Stimulated activated memory B cell treated with anti-CD40 and anti-IgM and Interleukin-4, amounts not matched to agents 10 μg/mL and 1 μg/mL and 100 μg/mL, for 72 hours (primary cell): ENCODE measurements around the gene PRKAA1.

Source experiments
- ATAC-seq: fragments of 150-1000 bp; cut with Tn5 transposase; 2 replicates; pipeline ENCODE4 v1.10.0; 2021
- H3K27ac Mint-ChIP-seq: one replicate; pipeline ENCODE4 v1.8.0; 2022; ENCODE audit warnings: mild to moderate bottlenecking, mixed read lengths
- H3K27me3 Mint-ChIP-seq: one replicate; pipeline ENCODE4 v1.8.0; 2022; ENCODE audit warnings: mixed read lengths
- H3K36me3 Mint-ChIP-seq: one replicate; pipeline ENCODE4 v1.8.0; 2022; ENCODE audit warnings: mixed read lengths
- H3K4me1 Mint-ChIP-seq: one replicate; pipeline ENCODE4 v1.8.0; 2022; ENCODE audit warnings: mixed read lengths
- H3K4me3 Mint-ChIP-seq: one replicate; pipeline ENCODE4 v1.8.0; 2022; ENCODE audit warnings: mild to moderate bottlenecking, moderate library complexity, mixed read lengths
- H3K9me3 Mint-ChIP-seq: one replicate; pipeline ENCODE4 v1.8.0; 2022; ENCODE audit warnings: mixed read lengths

PRKAA1 gene

DNA sequence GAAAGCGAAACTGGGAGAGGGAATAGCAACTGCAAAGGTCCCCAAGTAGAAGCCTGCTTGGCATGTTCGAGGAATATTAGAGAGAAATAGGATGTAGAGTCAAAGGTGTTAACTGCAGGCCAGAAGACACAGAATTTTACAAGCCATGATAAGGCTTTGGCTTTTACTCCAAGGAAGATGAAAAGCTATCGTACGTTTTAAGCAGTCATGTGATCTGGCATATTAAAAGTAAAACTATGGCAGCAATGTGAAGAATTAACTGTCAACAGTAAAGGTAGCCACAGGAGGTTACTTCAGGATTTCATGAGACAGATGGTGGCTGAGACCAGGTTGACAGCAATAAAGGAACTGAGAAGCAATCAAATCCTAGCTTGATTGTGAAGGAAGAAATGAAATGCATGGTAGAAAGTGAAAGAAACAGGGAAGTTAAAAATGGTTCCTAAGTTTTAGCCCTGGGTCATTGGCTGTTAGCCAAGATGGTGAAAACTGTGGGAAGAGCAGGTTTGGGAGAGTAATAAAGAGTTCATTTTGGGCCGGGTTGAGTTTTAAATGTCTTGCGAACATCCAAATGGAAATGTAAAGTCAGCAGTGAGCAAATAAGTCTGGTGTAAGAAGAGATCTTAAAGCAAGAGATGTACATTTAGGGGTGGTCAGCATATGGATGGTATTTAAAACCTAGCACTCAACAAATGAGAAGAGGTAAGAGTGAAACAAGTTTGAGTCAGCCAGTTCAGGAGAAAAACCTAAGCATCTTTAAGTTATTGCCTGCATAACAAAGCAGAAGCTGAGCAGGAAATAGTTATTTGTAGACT, 22.1 kb downstream of the PRKAA1 start:
- Mint-ChIP-seq H3K4me1 (peaks cover 17% of the 10 kb centered on the region), H3K9me3 (no peaks in the 10 kb centered on the region), H3K4me3 (no peak overlapping the region), H3K27me3 (no peaks in the 10 kb centered on the region), H3K27ac (peak overlapping the region; percentile 5), H3K36me3 (peaks cover 33% of the 10 kb centered on the region)
- ATAC-seq = no peak

DNA sequence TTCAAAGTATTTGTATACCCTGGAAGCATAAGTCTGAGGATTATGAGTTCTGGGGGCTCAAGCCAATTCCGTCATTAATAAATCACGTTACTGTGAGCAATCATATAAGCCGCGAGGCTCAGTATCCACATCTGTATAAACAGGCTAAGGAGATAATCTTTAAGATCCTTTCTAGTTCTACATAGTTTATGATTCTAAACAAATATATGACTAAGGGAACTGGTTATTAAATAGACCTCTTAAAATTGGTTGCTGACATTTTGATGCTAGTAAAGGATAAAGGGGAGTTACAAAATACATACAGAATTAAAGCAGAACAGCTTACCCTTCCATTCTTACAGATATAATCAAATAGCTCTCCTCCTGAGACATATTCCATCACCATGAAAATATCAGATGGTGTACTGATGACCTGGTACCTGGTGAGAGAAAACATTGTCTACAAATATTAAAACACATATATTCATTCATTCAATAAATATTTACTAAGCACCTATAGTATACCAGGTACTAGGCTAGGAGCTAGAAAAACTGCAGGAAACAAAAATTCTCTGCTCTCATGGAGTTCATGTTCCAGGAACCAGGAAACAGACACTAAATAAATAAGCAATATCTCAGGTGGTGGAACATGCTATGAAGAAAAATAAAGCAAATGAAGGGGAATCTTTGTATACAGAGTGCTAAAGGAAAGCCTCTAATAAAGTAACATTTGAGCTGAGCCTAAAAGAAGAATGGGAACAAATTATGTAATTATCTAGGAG, 22.9 kb downstream of the PRKAA1 start:
- Mint-ChIP-seq H3K4me1 (peaks cover 13% of the 10 kb centered on the region), H3K27ac (peak overlapping the region; percentile 5), H3K27me3 (no peaks in the 10 kb centered on the region), H3K9me3 (no peaks in the 10 kb centered on the region), H3K4me3 (no peak overlapping the region), H3K36me3 (peaks cover 37% of the 10 kb centered on the region)
- no peak for ATAC-seq

DNA sequence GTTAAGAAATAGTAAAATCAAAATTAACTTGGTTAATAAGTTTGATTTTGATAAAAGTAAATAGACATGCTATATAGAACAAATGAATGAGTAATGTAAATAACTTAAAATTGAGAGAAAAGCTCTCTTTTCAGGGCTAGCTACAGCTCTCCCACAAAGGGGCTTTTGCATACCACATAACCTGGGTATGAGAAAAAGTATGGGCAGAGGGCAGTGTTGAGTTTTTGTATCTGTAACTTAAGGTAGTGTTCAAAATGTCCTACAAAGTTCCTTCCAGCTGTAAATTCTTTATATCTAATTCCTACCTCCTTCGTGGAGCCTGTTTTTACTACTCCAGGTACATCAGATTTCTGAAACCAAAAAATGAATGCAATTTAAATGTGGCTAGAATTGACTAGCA, 23.6 kb downstream of the PRKAA1 start:
- peaks cover 13% of the 10 kb centered on the region for H3K4me1 Mint-ChIP-seq
- H3K4me3 Mint-ChIP-seq = no peak overlapping the region
- H3K9me3 Mint-ChIP-seq = no peaks in the 10 kb centered on the region
- no peak for ATAC-seq
- H3K27ac Mint-ChIP-seq = no peak overlapping the region
- H3K27me3 Mint-ChIP-seq = no peaks in the 10 kb centered on the region
- peaks cover 37% of the 10 kb centered on the region for H3K36me3 Mint-ChIP-seq

DNA sequence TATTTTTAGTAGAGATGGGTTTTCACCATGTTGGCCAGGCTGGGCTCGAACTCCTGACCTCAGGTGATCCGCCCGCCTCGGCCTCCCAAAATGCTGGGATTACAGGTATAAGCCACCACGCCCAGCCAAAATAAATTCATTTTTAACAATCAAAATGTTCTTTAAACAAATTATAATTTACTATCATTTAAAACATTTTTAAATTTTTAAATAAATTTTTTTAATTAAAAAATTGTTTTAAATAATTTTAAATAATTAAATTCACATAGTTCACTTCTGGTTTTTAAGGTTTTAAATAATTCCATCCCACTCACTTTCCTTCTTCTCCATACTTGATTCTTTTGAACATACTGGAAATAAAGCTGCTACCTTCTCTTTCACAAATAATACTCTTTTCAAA, 27.4 kb downstream of the PRKAA1 start:
- Mint-ChIP-seq H3K9me3 (no peaks in the 10 kb centered on the region), H3K36me3 (peaks cover 30% of the 10 kb centered on the region), H3K27me3 (no peaks in the 10 kb centered on the region), H3K4me1 (peaks cover 2% of the 10 kb centered on the region), H3K27ac (no peak overlapping the region), H3K4me3 (no peak overlapping the region)
- no peak for ATAC-seq

GRCh38 chr5:40762705-40763104, 35.5 kb downstream of the PRKAA1 start:
- Mint-ChIP-seq H3K9me3 (no peaks in the 10 kb centered on the region), H3K4me3 (no peak overlapping the region)
- no peak for ATAC-seq

DNA sequence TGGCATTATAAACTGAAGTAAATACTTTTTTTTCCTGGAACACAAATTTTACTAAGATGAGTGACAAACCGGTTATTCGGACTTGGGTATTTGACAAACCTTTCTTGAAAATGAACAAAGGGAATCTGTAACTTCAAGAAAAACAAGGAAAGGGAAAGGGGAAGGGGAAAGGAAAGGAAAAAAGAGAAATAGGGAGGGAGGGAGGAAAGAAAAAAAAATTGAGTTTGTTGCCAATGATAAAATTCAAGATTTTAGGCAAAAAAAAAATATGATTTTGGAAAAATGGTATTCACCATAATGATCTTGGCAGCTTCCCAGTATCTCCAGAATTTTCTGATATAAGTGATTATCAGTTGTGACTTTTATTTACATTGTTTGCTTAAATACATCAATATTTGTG, 40.8 kb downstream of the PRKAA1 start:
- Mint-ChIP-seq H3K36me3 (peaks cover 14% of the 10 kb centered on the region), H3K27ac (no peak overlapping the region), H3K4me3 (no peak overlapping the region), H3K4me1 (no peaks in the 10 kb centered on the region), H3K27me3 (no peaks in the 10 kb centered on the region), H3K9me3 (no peaks in the 10 kb centered on the region)
- ATAC-seq = no peak

More at GRCh38 chr5:40762705-40763104, 35.5 kb downstream of the PRKAA1 start:
- Mint-ChIP-seq H3K4me1 (no peaks in the 10 kb centered on the region), H3K36me3 (peaks cover 26% of the 10 kb centered on the region), H3K27me3 (no peaks in the 10 kb centered on the region), H3K27ac (no peak overlapping the region)

GRCh38 chr5:40755407-40756365, 42.5 kb downstream of the PRKAA1 start, which contains the start of gene TTC33:
Gene TTC33 (minus strand): TSS chr5:40755961. CDS start chr5:40747018, 8,943 bp downstream.
- no peak within 1 kb of the TSS for H3K4me3 Mint-ChIP-seq

GRCh38 chr5:40755093-40755406, 43.1 kb downstream of the PRKAA1 start:
- Mint-ChIP-seq H3K27me3 (no peaks in the 10 kb centered on the region), H3K36me3 (peaks cover 9% of the 10 kb centered on the region), H3K4me3 (no peak overlapping the region), H3K9me3 (no peaks in the 10 kb centered on the region), H3K27ac (no peak overlapping the region), H3K4me1 (peaks cover 8% of the 10 kb centered on the region)
- peak; percentile 85 for ATAC-seq

More at GRCh38 chr5:40755407-40756365, 42.5 kb downstream of the PRKAA1 start, which contains the start of gene TTC33:
- ATAC-seq = peak; percentile 98
- no peak within 1 kb of the TSS for H3K27ac Mint-ChIP-seq
- peaks cover 3% of the 10 kb centered on the region for H3K4me1 Mint-ChIP-seq
- H3K27me3 Mint-ChIP-seq = no peaks in the 10 kb centered on the region
- H3K9me3 Mint-ChIP-seq = no peaks in the 10 kb centered on the region
- H3K36me3 Mint-ChIP-seq = peaks cover 4% of the 10 kb centered on the region

DNA sequence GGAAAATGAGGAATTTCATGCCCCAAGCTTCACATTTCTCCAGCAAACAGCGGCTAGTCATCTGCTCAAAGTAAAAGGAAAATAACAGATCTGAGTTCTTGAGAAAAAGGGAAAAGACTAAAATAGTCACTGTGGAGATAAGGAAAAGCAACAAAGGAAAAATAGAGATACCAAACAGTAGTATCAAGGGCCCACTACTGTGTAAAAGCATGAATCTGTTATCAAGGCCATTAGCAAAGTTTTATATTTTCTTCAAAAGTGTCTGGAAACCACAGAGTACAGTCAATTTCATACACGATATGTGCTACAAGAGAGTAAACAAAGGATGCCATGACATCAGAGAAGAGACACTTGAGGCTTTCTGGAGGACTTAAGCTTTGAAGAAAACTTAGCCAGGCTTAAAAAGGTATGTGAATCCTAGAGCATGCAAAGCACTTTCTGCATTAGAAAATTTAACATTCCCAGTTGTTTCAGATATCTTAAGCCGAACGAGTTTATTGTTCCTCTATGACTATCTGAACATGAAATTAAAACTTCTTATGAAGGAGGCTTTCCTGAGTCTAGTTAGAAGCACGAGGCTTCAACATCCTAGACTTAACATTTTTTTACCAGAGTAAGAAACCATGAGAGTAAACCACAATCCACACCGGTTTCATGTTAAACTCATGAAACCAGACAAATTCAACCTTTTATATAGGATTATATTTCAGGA, 43.6 kb downstream of the PRKAA1 start:
- H3K36me3 Mint-ChIP-seq = peaks cover 9% of the 10 kb centered on the region
- H3K4me1 Mint-ChIP-seq = peaks cover 9% of the 10 kb centered on the region
- no peaks in the 10 kb centered on the region for H3K9me3 Mint-ChIP-seq
- ATAC-seq = no peak
- H3K27me3 Mint-ChIP-seq = no peaks in the 10 kb centered on the region
- no peak overlapping the region for H3K27ac Mint-ChIP-seq
- no peak overlapping the region for H3K4me3 Mint-ChIP-seq

GRCh38 chr5:40746703-40747102, 51.5 kb downstream of the PRKAA1 start:
- no peak overlapping the region for H3K4me3 Mint-ChIP-seq
- no peaks in the 10 kb centered on the region for H3K9me3 Mint-ChIP-seq
- H3K27ac Mint-ChIP-seq = no peak overlapping the region
- H3K36me3 Mint-ChIP-seq = peaks cover 31% of the 10 kb centered on the region
- no peak for ATAC-seq
- H3K27me3 Mint-ChIP-seq = no peaks in the 10 kb centered on the region
- H3K4me1 Mint-ChIP-seq = peaks cover 26% of the 10 kb centered on the region

GRCh38 chr5:40743771-40744170, 54.4 kb downstream of the PRKAA1 start:
- Mint-ChIP-seq H3K9me3 (peaks cover 9% of the 10 kb centered on the region), H3K4me3 (no peak overlapping the region), H3K36me3 (peaks cover 48% of the 10 kb centered on the region), H3K27me3 (no peaks in the 10 kb centered on the region), H3K4me1 (peaks cover 9% of the 10 kb centered on the region), H3K27ac (no peak overlapping the region)
- ATAC-seq = no peak

GRCh38 chr5:40738502-40738901, 59.7 kb downstream of the PRKAA1 start:
- H3K4me3 Mint-ChIP-seq = no peak overlapping the region
- H3K4me1 Mint-ChIP-seq = peaks cover 28% of the 10 kb centered on the region

DNA sequence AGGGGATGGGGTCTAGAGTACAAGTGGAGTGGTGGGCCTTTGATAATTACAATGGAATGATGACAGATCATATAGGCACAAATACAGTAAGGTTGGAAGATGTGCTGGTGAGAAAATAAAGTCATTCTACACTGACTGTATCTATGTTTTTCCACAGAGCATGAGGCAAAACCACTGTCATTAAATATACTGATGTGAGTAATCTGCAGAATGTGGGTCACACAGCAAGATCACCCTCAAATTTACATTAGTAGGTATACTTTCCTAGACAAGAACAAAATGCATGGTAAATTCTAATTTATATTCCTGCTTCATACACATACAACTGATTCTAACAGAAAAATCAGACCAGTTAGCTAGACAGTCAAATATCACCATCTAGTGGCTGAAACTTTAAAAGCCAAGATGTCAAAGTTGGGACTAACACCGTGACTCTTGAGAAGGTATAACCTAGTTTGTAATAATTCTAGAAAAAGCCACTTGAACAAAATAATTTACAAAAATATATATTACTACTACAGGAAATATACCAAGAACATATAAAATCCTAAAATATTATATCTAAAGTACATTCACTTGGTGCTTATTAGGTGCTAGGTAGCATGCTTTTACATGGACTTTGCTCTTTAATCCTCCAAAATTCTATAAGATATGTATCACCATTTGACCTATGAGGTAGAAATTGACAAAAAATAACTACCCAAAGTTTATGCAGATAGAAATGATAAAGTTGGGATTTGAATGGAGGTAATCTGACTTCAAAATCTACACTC, 61.9 kb downstream of the PRKAA1 start:
- Mint-ChIP-seq H3K9me3 (peaks cover 7% of the 10 kb centered on the region), H3K4me3 (no peak overlapping the region), H3K4me1 (peaks cover 28% of the 10 kb centered on the region), H3K27me3 (no peaks in the 10 kb centered on the region), H3K27ac (no peak overlapping the region), H3K36me3 (peaks cover 44% of the 10 kb centered on the region)
- ATAC-seq = peak; percentile 39

More at GRCh38 chr5:40738502-40738901, 59.7 kb downstream of the PRKAA1 start:
- no peak for ATAC-seq
- Mint-ChIP-seq H3K36me3 (peaks cover 56% of the 10 kb centered on the region), H3K9me3 (peaks cover 9% of the 10 kb centered on the region), H3K27ac (no peak overlapping the region), H3K27me3 (no peaks in the 10 kb centered on the region)

DNA sequence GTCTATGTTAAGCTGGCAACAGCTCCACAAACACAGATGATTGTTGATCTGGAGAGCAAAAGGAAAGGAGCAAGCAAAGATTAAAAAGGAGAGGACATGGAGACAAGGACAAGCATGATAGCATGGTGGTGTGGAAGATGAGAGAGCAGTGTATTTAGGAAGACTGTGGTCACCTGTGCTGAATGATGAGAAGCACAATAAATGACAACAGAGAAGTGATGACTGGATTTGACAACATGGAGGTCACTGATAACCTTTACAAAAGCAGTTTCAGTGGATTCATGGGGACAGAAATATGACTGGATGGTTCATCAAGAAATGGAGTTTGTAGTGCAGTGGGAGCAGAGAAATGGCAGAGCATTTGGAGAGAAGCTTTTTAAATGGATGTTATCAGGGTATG, 62.6 kb downstream of the PRKAA1 start:
- peaks cover 41% of the 10 kb centered on the region for H3K36me3 Mint-ChIP-seq
- no peak for ATAC-seq
- H3K27ac Mint-ChIP-seq = peak overlapping the region; percentile 0
- H3K4me3 Mint-ChIP-seq = no peak overlapping the region
- peaks cover 29% of the 10 kb centered on the region for H3K4me1 Mint-ChIP-seq
- peaks cover 3% of the 10 kb centered on the region for H3K9me3 Mint-ChIP-seq
- no peaks in the 10 kb centered on the region for H3K27me3 Mint-ChIP-seq
